HEK293 (cell line): ENCODE results near the gene IGFLR1.
A peak's percentile ranks its signal among the peaks of the same experiment; 100 is the strongest.

Source experiments
- BCL11B ChIP-seq: fragments of 450-650 bp; formaldehyde crosslinking; IDR thresholded peaks from 2 replicates; pipeline ENCODE4 v1.5.1; 2016; ENCODE audit warnings: low read depth, missing biosample characterization, missing genetic modification characterization
- INSM2 ChIP-seq: fragments of 450-650 bp; formaldehyde crosslinking; IDR thresholded peaks from 2 replicates; pipeline ENCODE4 v1.5.1; 2016; ENCODE audit warnings: missing biosample characterization, missing genetic modification characterization
- TSHZ1 ChIP-seq: fragments of 450-650 bp; formaldehyde crosslinking; IDR thresholded peaks from 2 replicates; pipeline ENCODE4 v1.5.1; 2016; ENCODE audit warnings: missing biosample characterization, missing genetic modification characterization, borderline replicate concordance
- ZBTB26 ChIP-seq: fragments of 450-650 bp; formaldehyde crosslinking; optimal IDR thresholded peaks from 2 replicates; pipeline ENCODE3; 2016; ENCODE audit warnings: missing biosample characterization, mild to moderate bottlenecking, missing genetic modification characterization
- ZIC2 ChIP-seq: fragments of 450-650 bp; formaldehyde crosslinking; IDR thresholded peaks from 2 replicates; pipeline ENCODE4 v1.5.1; 2016; ENCODE audit warnings: missing biosample characterization, missing genetic modification characterization
- ZNF132 ChIP-seq: fragments of 450-650 bp; formaldehyde crosslinking; IDR thresholded peaks from 2 replicates; pipeline ENCODE4 v1.5.1; 2017; ENCODE audit warnings: missing biosample characterization, missing genetic modification characterization, borderline replicate concordance
- ZNF2 ChIP-seq: fragments of 450-650 bp; formaldehyde crosslinking; IDR thresholded peaks from 2 replicates; pipeline ENCODE4 v1.5.1; 2016; ENCODE audit warnings: missing biosample characterization, missing genetic modification characterization
- ZNF202 ChIP-seq: fragments of 450-650 bp; formaldehyde crosslinking; IDR thresholded peaks from 2 replicates; pipeline ENCODE4 v1.5.1; 2016; ENCODE audit warnings: missing biosample characterization, missing genetic modification characterization, borderline replicate concordance
- ZNF214 ChIP-seq: fragments of 450-650 bp; formaldehyde crosslinking; IDR thresholded peaks from 2 replicates; pipeline ENCODE4 v1.5.1; 2017; ENCODE audit warnings: missing biosample characterization, mild to moderate bottlenecking, missing genetic modification characterization, borderline replicate concordance
- ZNF239 ChIP-seq: fragments of 450-650 bp; formaldehyde crosslinking; IDR thresholded peaks from 2 replicates; pipeline ENCODE4 v1.5.1; 2016; ENCODE audit warnings: missing biosample characterization, missing genetic modification characterization
- ZNF280D ChIP-seq: fragments of 450-650 bp; formaldehyde crosslinking; IDR thresholded peaks from 2 replicates; pipeline ENCODE4 v1.5.1; 2016; ENCODE audit warnings: missing biosample characterization, missing genetic modification characterization
- ZNF302 ChIP-seq: fragments of 450-650 bp; formaldehyde crosslinking; IDR thresholded peaks from 2 replicates; pipeline ENCODE4 v1.5.1; 2016; ENCODE audit warnings: missing biosample characterization, missing genetic modification characterization, low read depth
- ZNF350 ChIP-seq: fragments of 450-650 bp; formaldehyde crosslinking; IDR thresholded peaks from 2 replicates; pipeline ENCODE4 v1.5.0; 2017; ENCODE audit warnings: missing biosample characterization, mild to moderate bottlenecking, missing genetic modification characterization
- ZNF391 ChIP-seq: fragments of 450-650 bp; formaldehyde crosslinking; IDR thresholded peaks from 2 replicates; pipeline ENCODE4 v1.5.1; 2016; ENCODE audit warnings: low read depth, missing biosample characterization, missing genetic modification characterization, borderline replicate concordance
- ZNF404 ChIP-seq: fragments of 450-650 bp; formaldehyde crosslinking; IDR thresholded peaks from 2 replicates; pipeline ENCODE4 v1.5.1; 2017; ENCODE audit warnings: missing biosample characterization, missing genetic modification characterization
- ZNF433 ChIP-seq: fragments of 450-650 bp; formaldehyde crosslinking; IDR thresholded peaks from 2 replicates; pipeline ENCODE4 v1.5.1; 2016; ENCODE audit warnings: missing biosample characterization, missing genetic modification characterization, low read depth
- ZNF488 ChIP-seq: fragments of 450-650 bp; formaldehyde crosslinking; IDR thresholded peaks from 2 replicates; pipeline ENCODE4 v1.5.1; 2016; ENCODE audit warnings: missing biosample characterization, missing genetic modification characterization
- ZNF548 ChIP-seq: fragments of 450-650 bp; formaldehyde crosslinking; IDR thresholded peaks from 2 replicates; pipeline ENCODE4 v1.5.1; 2016; ENCODE audit warnings: missing biosample characterization, missing genetic modification characterization
- ZNF549 ChIP-seq: fragments of 450-650 bp; IDR thresholded peaks from 2 replicates; pipeline ENCODE4 v1.5.1; 2018; ENCODE audit warnings: missing biosample characterization, missing genetic modification characterization, mild to moderate bottlenecking, inconsistent platforms, moderate library complexity
- ZNF555 ChIP-seq: fragments of 450-650 bp; formaldehyde crosslinking; conservative IDR thresholded peaks from 2 replicates; pipeline ENCODE4 v1.5.1; 2017; ENCODE audit warnings: missing biosample characterization, mild to moderate bottlenecking, missing genetic modification characterization, inconsistent platforms
- ZNF558 ChIP-seq: fragments of 450-650 bp; formaldehyde crosslinking; IDR thresholded peaks from 2 replicates; pipeline ENCODE4 v1.5.1; 2016; ENCODE audit warnings: missing biosample characterization, missing genetic modification characterization
- ZNF639 ChIP-seq: fragments of 450-650 bp; formaldehyde crosslinking; IDR thresholded peaks from 2 replicates; pipeline ENCODE4 v1.5.1; 2016; ENCODE audit warnings: missing biosample characterization, missing genetic modification characterization
- ZNF830 ChIP-seq: fragments of 450-650 bp; IDR thresholded peaks from 2 replicates; pipeline ENCODE4 v1.5.0; 2018; ENCODE audit warnings: missing biosample characterization, missing genetic modification characterization, low read depth, mild to moderate bottlenecking, moderate library complexity
- ZNF843 ChIP-seq: fragments of 450-650 bp; formaldehyde crosslinking; IDR thresholded peaks from 2 replicates; pipeline ENCODE4 v1.5.1; 2016; ENCODE audit warnings: missing biosample characterization, missing genetic modification characterization
- ZSCAN18 ChIP-seq: fragments of 450-650 bp; formaldehyde crosslinking; IDR thresholded peaks from 2 replicates; pipeline ENCODE4 v1.5.1; 2016; ENCODE audit warnings: missing biosample characterization, missing genetic modification characterization

Gene IGFLR1

GRCh38 chr19:35740423-35741202 is 1.6 kb downstream of the IGFLR1 start (continued):
- no peak for TF ChIP-seq ZNF558 (tag by site-specific recombination)
- peak; percentile 82 for TF ChIP-seq ZNF639
- peak; percentile 97 for TF ChIP-seq ZNF2 (tag by site-specific recombination)
- peak; percentile 5; the same call in 1 of the 2 replicates for TF ChIP-seq ZIC2 (tag by site-specific recombination)
- TF ChIP-seq ZNF239 (tag by site-specific recombination), result no peak
- no peak for TF ChIP-seq ZNF132
- no peak for TF ChIP-seq ZNF350 (tag by site-specific recombination)
- TF ChIP-seq ZNF488 (tag by site-specific recombination), result no peak
- no peak for TF ChIP-seq ZNF280D
- no peak for TF ChIP-seq ZNF830 (tag by site-specific recombination)
- TF ChIP-seq ZNF202 (tag by site-specific recombination), result no peak
- TF ChIP-seq ZNF549, result no peak
- TF ChIP-seq ZNF214, result no peak
- TF ChIP-seq ZSCAN18 (tag by site-specific recombination), result no peak
- no peak for TF ChIP-seq ZNF302 (tag by site-specific recombination)
- peak; percentile 85 for TF ChIP-seq ZNF843
- TF ChIP-seq TSHZ1 (tag by site-specific recombination), result no peak
- TF ChIP-seq ZBTB26, result peak; percentile 66
- no peak for TF ChIP-seq ZNF404 (tag by site-specific recombination)
- no peak for TF ChIP-seq ZNF555 (tag by site-specific recombination)
- peak; percentile 62; the same call in 1 of the 2 replicates for TF ChIP-seq INSM2 (tag by site-specific recombination)
- peak; percentile 92; the same call in 1 of the 2 replicates for TF ChIP-seq BCL11B (tag by site-specific recombination)
- TF ChIP-seq ZNF391 (tag by site-specific recombination), result peak; percentile 88; the same call in 1 of the 2 replicates
- no peak for TF ChIP-seq ZNF433 (tag by site-specific recombination)
- no peak; the same call in 1 of the 2 replicates for TF ChIP-seq ZNF548 (tag by site-specific recombination)
